Lower leg skin (tissue), 4 donors: ENCODE data around the gene PELI3. TPM values are rescaled to one million over a fixed set of nuclear protein-coding genes. Genes with fewer than 3 reads are reported as not detected.
"Not testable (repeated sequence)": the region's sequence is repeated elsewhere in the genome, so short reads cannot be mapped to it uniquely, and the experiment has no call there.

Experiments used
- DNase-seq, 2 donors: peaks; one replicate each; pipeline ENCODE4 v3.0.0-alpha.2; 2019; ENCODE audit warnings: low spot score in 2 of 2
- H3K4me3 ChIP-seq: fragments of 200-600 bp; sonication (generic); 2 replicates; pipeline ENCODE4 v1.5.1; 2017; ENCODE audit warnings: mild to moderate bottlenecking, low read depth; ENCODE audit not compliant: poor library complexity, severe bottlenecking
- CTCF ChIP-seq, 3 donors: fragments of 450-650 bp; IDR thresholded peaks; one replicate each; pipeline ENCODE4 v1.5.1; 2016; ENCODE audit warnings: antibody characterized with exemption in 3 of 3, mild to moderate bottlenecking in 3 of 3, moderate library complexity in 2 of 3
- POLR2A ChIP-seq, 2 donors: fragments of 450-650 bp; IDR thresholded peaks; one replicate each; pipeline ENCODE4 v1.6.1; 2016 to 2017; ENCODE audit warnings: antibody characterized with exemption in 2 of 2, mild to moderate bottlenecking in 1 of 2, moderate library complexity in 1 of 2
- WGBS, 2 donors: methylation state at CpG; one replicate each; pipeline ENCODE4 v1.1.5; 2018; 5-methylcytosine and 5-hydroxymethylcytosine counted together
- intact Hi-C: fragments of 100-400 bp; cut with DNase I; formaldehyde crosslinking; loops from one replicate; pipeline ENCODE4 v1.15.0; 2023; ENCODE audit warnings: low total_unique reads
- total RNA-seq, 4 donors: library from RNA; depleted of rRNA; stranded (reverse); fragments of >200 nt; gene quantifications; one replicate each; pipeline ENCODE4 v1.1.0, GENCODE V29; 2016

The PELI3 gene
- total RNA-seq, 4 donors from 2014 or later: 14.3 to 22.0 (median 17.1) TPM

GRCh38 chr11:66432597-66432996 lies 34.1 kb upstream of the PELI3 start:
- TF ChIP-seq CTCF (IDR thresholded peaks at IDR 0.05) (no peak), POLR2A (IDR thresholded peaks at IDR 0.05) (no peak)
- H3K4me3 ChIP-seq: no peak overlapping the region
- no peak for DNase-seq
- WGBS, 2 donors: 90 to 93% methylated on average over 7 of the region's 7 CpGs
- intact Hi-C loops: no loop called here

DNA sequence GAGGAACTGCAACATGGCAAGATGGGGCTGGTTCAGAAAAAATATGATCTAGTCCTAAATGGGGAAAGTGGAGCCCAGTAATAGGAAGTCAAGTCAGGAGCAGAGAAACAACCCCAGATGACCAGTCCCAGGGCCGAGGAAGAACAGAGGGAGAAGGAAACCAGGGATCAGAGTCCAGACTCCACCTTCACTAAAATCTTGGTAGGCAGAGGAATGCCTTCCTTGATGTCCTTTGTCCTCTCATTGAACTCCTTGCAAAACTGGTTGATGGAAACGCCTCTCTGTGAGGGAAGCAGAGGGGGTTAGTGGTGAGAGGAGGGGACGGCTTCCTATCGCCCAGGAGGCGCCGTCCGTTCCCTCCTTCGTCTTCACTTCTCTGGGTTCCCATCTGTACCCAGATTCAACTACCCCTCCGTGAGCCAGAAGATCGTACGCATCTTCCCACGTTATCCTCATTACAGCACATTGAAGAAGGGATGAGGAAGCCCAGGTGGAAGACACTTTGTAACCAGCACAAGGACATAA lies 28.7 kb upstream of the PELI3 start:
- no peak for DNase-seq
- H3K4me3 ChIP-seq: peak overlapping the region; percentile 76
- intact Hi-C loops: no loop called here
- TF ChIP-seq CTCF (IDR thresholded peaks at IDR 0.05) (no peak), POLR2A (IDR thresholded peaks at IDR 0.05) (no peak)
- WGBS, 2 donors: 5% methylated on average over 12 of the region's 12 CpGs

GRCh38 chr11:66438504-66439466 lies 27.9 kb upstream of the PELI3 start, which contains the start of gene MRPL11:
MRPL11 (minus strand) TSS chr11:66438848; CDS start chr11:66438754, 94 bp downstream.
- H3K4me3 ChIP-seq: peak within 1 kb of the TSS; percentile 76
- 9% methylated on average over 45 of the region's 45 CpGs for WGBS, 2 donors
- peak; percentile 85 to 94 for DNase-seq
- intact Hi-C loops: no loop called here
- TF ChIP-seq CTCF (IDR thresholded peaks at IDR 0.05) (no peak), POLR2A (IDR thresholded peaks at IDR 0.05) (no peak)

GRCh38 chr11:66440101-66440939 lies 26.4 kb upstream of the PELI3 start:
- 83 to 86% methylated on average over 27 to 29 of the region's 29 CpGs for WGBS, 2 donors
- intact Hi-C loops, H3K4me3 ChIP-seq, DNase-seq: not testable (repeated sequence)

- DNase-seq, intact Hi-C loops: not testable (repeated sequence)
- 89 to 94% methylated on average over 14 to 22 of the region's 27 CpGs for WGBS, 2 donors
These were observed 25.8 kb upstream of the PELI3 start for GRCh38 chr11:66440940-66441282.

DNA sequence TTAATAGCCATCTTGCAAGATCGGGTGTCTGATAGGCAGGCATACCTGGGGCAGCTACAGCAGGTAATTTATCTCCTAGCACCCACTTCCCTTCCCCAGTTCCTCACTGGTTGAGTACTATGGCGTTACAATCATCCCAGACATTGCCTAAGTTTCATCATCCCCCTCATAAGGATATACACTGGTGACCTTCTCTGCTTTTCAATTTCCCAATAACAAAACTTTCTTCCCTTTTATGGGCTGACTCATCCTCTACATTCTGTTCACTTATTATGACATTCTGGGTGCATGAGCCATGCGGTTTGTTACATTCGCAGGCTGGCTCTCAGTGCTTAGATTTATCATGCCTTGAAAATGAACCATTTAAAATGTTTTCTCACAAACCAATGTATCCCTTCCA lies 23.1 kb upstream of the PELI3 start:
- no peak overlapping the region for H3K4me3 ChIP-seq
- no peak for DNase-seq
- intact Hi-C loops: no loop called here
- WGBS, 2 donors: 86% methylated on average over 4 of the region's 4 CpGs
- no peak for TF ChIP-seq CTCF (IDR thresholded peaks at IDR 0.05)
- no peak for TF ChIP-seq POLR2A (IDR thresholded peaks at IDR 0.05)

More at GRCh38 chr11:66440940-66441282, 25.8 kb upstream of the PELI3 start:
- H3K4me3 ChIP-seq: not testable (repeated sequence)
